Mucosa of gallbladder (tissue), 1 donor: ENCODE measurements around the gene CCDC179. TPM values are rescaled to one million over a fixed set of nuclear protein-coding genes. Genes with fewer than 3 reads are reported as not detected.

Experiments
- DNase-seq: peaks from one replicate; pipeline ENCODE4 v3.0.0-alpha.2; 2020; ENCODE audit warnings: low spot score
- total RNA-seq: library from RNA; stranded (reverse); gene quantifications from one replicate; pipeline ENCODE4 v1.2.1, GENCODE V29; 2021
- donor health status: DM: no; HTN: no; CAD: no.

CCDC179 gene
- total RNA-seq, 1 donor from 2014 or later, result not detected

DNA sequence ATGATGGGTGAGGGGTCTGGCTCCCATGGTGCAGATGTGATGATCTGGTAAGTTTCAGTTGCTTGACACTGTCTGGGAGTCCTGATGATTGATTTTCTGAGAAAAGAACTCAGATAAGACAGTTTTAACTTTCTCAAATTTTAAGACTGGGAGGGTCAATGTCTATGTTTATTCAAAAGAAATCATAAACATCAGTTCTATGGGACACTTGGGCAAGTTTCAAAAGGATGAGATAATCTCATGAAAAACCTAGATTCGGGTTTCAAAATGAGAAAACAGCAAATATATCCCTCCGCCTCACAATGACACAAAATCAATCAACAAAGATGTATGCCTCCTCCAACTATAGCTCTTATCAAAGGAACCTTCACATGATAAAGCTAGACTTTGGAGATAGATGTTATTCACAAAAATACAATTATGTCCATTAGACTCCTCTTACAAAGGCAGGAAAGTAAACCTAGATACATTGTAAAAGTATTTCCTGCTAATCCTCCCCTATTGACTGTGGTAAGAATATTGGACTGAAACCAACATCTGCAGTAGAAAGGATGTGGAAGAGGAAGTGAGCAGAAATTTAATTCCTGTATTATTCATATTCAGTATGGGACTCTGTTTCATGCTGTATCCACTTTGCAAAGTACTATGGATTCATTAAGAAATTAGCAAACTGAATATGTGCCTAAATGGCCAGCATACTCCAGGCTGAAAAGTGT, 52.3 kb downstream of the CCDC179 start:
- no peak for DNase-seq

- DNase-seq, result no peak
Measured at GRCh38 chr11:22807391-22807790, 52.9 kb downstream of the CCDC179 start.

- DNase-seq, result no peak
Measured at GRCh38 chr11:22802861-22803260, 57.4 kb downstream of the CCDC179 start.

DNA sequence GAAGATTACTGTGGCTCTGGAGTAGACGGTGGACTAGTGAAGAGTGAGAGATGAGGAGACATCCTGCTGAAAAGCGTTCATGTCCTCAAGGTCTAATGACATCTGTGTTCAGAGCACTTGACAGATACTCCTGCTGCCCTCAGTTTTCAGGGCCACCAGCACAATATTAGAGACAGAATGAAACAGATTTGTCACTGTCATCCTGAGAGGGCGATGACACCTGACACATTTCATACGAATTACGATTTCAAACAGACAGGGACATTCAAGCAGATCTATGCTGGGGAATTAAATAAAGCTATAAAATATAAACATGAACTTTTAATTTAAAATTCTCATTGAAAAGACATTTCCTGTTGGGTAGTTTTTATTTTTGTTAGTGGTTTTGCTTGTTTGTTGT, 59.8 kb downstream of the CCDC179 start:
- no peak for DNase-seq

GRCh38 chr11:22798901-22799300, 61.4 kb downstream of the CCDC179 start:
- DNase-seq, result no peak

DNA sequence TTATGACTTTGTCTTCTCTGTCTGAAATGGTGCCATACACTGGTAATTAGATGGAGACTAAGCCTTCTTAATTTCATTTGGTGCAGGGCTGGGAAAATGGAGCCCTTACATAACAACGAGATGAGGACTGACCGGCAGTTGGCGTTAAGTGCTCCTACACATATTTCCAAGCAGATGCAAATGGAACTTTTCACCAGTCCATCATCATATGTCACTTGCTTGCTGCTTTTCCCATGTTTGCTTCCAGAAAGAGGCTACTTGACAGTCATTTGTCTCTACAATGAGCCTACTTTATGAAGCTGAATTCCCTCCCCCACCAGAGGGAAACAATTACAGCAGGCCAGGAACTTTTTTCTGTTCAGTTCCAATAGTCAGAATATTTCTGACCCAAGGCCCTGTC, 63.2 kb downstream of the CCDC179 start:
- DNase-seq, result no peak

Other genes starting within 250 kb of the CCDC179 start
- gene FANCF, start 234.7 kb downstream of the CCDC179 start, total RNA-seq, result 17.0 TPM
- 3.3 TPM for gene GAS2, start 193.9 kb downstream of the CCDC179 start, total RNA-seq
- gene SVIP, start 30.7 kb downstream of the CCDC179 start, total RNA-seq, result 34.8 TPM